Uterus (tissue), 2 donors: ENCODE data around the gene ADIPOR2.

Experiments used
- CTCF ChIP-seq, 4 experiments: fragments of 200-600 bp in 2 of 4; fragments of 450-650 bp in 2 of 4; sonication (generic) in 2 of 4; IDR thresholded peaks; one replicate each; pipeline ENCODE4 v1.5.1; 2016 to 2019; ENCODE audit warnings: antibody characterized with exemption in 4 of 4, mild to moderate bottlenecking in 2 of 4, moderate library complexity in 1 of 4
- POLR2A ChIP-seq, 2 donors: fragments of 450-650 bp; IDR thresholded peaks; one replicate each; pipeline ENCODE4 v1.6.1; 2016; ENCODE audit warnings: antibody characterized with exemption in 2 of 2, mild to moderate bottlenecking in 1 of 2, moderate library complexity in 1 of 2

GRCh38 chr12:1828856-1829255 is 138.0 kb downstream of the ADIPOR2 start:
- TF ChIP-seq CTCF (IDR thresholded peaks at IDR 0.05) (no peak), POLR2A (IDR thresholded peaks at IDR 0.05) (no peak)
